HG03565 (cell line): ENCODE results near the gene FGGY.

Source experiments
- ATAC-seq: cut with Tn5 transposase; IDR thresholded peaks from one replicate; pipeline ENCODE4 v1.9.1; 2021; ENCODE audit warnings: mild to moderate bottlenecking, moderate library complexity; ENCODE audit not compliant: unreplicated experiment

Gene FGGY

DNA sequence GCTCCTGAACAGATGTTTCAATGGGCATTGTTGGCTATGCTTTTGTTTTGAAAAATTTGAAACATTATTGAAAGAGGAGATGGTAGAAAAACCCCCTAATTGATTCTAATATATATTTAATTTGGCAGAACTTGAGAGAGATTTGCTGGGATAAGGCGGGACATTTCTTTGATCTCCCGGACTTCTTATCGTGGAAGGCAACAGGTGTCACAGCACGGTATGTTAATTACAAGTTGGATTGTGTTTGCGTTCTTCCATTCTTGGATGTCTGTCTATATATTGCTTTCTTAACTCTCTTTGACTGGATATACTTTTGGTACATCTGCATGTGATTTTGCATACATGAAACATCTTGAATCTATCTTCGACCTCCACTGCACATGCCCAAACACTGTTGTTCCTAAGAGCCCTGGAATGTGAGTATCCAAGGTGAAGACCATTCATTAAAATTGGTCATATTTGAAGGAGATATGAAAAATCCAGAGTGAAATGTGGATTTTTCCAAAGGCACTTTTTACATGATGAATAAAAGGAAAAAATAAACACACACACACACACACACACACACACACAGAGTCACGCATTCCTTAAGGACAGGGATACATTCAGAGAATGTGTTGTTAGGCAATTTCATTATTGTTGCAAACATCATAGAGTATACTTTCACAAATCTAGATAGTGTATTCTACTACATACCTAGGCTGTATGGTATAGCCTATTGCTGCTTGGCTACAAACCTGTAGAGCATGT, 81.9 kb downstream of the FGGY start:
- ATAC-seq = no peak

DNA sequence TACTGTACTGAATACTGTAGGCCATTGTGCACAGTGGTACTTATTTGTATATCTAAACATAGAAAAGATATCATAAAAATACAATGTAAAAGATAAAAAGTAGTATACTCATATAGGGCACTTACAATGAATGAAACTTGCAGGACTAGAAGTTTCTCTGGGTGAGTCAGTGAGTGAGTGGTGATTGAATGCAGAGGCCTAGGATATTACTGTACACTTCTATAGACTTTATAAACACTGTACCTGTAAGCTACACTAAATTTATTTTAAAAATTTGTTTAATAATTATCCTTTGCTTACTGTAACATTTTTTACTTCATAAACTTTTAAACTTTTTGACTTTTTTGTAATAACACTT, 82.5 kb downstream of the FGGY start:
- no peak for ATAC-seq

DNA sequence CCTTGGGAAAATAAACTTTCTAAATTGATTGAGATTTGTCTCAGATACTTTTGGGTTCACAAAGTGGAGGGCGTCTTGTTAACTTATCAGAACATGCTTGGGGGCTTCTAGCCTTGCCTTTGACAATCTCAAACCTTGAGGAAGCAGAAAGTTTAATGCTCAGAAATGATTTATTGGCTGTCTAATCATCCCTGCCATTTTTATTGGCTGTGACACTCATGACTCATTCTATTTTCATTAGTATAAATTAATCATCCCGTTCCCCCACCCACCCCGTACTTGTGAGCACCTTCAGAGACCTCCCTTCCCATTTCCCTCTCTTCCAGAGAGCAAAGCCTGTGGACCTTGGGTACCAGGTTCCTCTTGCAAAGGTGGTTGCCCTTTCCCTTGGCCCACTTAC, 87.1 kb downstream of the FGGY start:
- no peak for ATAC-seq

DNA sequence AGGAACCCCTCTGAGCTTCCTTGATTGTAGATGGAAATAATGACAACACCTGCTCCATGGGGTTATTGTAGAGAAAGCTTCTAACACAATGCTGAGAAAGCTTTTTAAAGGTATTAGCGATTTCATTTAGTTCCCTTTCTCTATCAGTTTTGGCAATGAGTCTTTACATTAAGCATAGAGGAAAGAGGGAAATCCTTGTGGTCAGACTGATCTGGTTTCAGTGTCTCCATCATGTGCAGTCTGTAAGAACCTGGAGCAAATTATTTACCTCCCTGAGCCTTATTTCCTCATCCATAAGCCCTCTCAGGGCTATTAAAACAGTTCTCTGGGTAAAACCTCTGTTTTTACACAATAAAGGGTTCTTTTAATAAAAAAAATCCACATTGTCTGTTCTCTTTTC, 87.5 kb downstream of the FGGY start:
- ATAC-seq = no peak

GRCh38 chr1:59388191-59388590, 91.3 kb downstream of the FGGY start:
- no peak for ATAC-seq

GRCh38 chr1:59389847-59390246, 93.0 kb downstream of the FGGY start:
- no peak for ATAC-seq

DNA sequence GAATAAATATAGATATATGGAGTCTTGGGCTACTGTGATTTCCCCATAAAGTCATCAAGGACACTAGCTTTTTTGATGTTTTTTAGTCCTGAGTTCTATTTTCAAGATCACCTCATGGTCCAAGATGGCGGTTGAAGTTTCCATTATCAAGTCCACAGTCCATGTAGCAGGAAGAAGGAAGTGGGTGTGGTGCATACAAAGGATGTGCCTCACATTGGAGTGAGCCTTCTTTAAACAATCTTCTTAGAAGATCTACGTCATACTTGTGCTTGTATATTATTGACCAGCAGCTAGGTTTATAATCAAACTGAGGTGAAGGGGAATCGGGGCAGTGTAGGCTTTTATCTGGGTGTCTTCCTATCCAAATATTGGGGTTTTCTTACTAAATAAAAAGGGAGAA, 93.4 kb downstream of the FGGY start:
- no peak for ATAC-seq

- no peak for ATAC-seq
Observed at GRCh38 chr1:59391212-59392179, 94.6 kb downstream of the FGGY start.

- no peak for ATAC-seq
Observed at GRCh38 chr1:59393211-59394180, 96.6 kb downstream of the FGGY start.

DNA sequence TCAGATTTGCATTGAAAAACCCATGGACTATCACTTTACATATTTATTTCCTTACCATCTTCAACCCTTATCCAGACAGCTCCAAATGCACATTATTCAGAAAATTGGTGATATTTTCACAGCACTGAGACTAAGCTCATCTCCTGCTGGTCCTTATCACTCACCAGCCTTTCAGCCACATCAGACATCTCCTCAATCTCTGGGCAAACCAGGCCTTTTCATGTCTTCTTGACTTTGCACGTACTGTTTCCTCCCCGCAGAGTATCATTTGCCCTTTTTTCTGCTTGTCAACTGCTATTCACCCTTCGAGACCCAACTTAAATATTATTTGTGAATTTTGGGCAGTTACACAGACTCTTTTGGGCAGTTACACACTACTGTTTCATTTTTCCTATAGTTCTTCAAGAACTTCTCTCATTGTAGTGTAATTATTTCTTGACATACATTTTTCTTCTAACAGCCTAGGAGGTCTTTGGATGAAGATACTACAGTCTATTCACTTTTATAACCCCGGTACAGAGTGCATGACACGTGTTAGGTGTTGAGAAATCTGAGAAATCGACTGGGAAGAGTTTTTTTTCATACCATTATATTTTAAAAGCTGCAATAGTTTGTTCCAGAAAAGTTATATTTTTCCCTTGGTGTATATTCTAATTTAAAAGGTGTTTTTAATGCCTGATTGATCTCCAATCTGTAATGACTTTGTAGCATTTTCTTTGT, 98.0 kb downstream of the FGGY start:
- no peak for ATAC-seq

DNA sequence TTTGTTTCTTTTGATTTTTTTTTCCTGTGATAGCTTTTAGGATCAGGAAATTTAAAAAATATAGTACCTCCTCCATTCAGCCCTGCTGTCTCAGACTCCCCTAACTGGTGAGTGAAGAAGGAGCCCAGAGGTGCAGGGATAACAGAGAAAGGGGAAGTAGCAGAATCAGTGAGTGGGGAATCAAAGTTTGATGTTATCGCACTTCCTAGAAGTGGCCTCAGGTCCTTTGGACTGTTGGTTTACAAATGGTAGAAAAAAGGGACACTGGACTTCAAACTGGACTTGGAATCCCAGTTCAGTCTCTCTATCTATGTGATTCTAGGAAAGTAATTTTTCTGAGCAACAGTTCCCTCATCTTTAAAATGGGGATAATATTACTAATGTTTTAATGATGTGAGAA, 99.5 kb downstream of the FGGY start:
- no peak for ATAC-seq

DNA sequence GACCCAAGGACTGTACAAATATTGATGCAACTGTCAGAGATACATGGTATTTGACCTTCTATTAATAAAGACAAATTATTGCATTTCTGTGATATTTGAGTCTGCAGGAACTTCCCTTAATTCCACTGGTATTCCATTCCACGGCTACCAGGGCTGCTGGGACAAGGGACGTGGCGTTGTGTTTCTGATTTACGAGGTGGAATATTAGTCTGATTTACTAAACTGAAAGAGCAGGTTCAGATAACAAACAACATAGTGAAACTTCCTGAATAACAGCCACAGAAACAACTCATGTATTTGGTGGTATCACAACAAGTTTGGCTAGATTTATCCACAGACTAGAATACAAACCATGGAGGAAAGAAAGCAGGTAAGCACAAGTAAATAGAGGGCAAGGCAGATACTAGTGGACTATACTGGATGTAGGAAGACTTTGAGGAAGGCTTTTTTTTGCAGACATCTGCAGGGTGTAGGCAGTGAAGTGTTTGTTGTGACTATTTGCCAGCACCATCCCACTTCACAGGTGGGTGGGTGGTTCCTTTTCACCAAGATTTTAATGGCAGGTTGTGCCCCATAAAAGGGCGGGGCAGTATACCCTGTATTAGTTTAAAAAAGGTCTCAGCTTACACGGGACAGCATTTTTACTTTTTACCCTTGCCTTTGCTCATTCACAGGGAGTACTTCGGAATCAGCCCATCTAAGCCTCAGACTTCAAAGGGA, 100.4 kb downstream of the FGGY start:
- no peak for ATAC-seq

DNA sequence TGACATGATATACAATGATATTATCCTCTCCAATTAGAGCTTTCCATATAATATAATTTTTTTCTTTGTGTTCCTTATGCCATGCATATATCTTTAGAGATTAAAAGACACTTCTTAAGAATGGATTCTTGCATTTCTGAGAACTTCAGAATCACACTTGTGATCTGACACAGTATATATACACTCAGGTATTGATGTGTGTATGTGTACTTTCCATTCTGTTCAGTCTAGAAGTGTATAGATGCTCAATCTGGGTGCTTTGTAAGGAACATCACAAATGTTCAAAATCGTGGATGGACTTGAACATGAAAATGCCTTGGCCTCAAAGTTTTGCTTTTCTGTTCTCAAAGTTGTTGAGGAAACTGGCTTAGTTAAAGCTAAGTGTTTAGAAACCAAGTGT, 102.7 kb downstream of the FGGY start:
- no peak for ATAC-seq

GRCh38 chr1:59401581-59401980, 104.7 kb downstream of the FGGY start:
- no peak for ATAC-seq

DNA sequence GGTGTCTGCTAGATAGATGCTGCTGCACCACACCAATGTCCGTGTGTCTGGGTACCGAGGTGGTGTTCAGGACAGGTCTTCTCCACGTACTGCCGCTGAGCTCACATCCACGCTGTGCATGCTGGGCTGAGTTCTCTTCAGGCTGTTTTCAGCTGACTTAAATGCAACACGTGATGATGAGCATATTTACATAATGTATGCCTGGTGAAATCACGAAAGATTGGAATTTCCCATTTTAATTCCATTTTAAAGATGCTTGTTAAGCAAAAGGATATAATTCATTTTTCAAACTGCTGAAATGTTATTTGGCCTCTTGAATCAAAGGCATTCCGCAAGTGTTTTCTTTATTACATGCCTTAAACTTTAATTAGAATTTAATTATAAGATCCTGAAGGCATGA, 107.9 kb downstream of the FGGY start:
- ATAC-seq = no peak

GRCh38 chr1:59406437-59407164, 109.7 kb downstream of the FGGY start:
- no peak for ATAC-seq

DNA sequence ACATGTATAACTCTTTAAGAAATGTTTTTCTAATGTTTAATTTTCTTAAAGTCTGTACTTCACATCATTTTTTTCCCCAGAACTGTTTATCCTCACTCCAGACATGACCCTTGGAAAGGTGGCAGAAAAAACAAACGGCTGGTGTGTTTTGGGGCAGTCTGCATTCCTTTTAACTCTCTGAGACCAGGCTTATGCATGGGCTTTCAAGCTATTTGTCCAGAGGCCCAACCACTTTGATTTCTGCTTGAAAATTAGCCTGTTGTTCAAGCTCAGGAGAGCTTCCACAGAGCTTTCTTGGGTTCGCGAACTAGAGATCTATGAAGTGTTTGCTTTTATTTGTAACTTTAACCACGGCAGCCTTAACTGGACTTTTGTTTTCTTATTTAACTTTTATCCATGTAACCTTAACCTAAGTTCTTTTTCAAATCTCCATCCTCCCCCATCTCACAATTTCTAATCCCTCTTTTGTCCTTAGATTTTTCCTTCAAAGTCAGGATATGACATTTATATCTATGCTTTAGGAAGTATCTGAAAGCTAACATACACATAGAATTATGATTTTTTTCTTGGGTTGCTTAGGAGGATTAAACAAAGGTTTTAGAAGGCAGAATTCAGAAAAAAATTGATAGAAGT, 111.8 kb downstream of the FGGY start:
- ATAC-seq = no peak

GRCh38 chr1:59409549-59409948, 112.7 kb downstream of the FGGY start:
- ATAC-seq = no peak

- no peak for ATAC-seq
Observed at GRCh38 chr1:59409986-59410385, 113.1 kb downstream of the FGGY start.
